NCI-H2227 treated with DMSO at 0.1 percent for 48 hours (cell line): ENCODE measurements around the gene BICRAL.
"Not testable (repeated sequence)": the region's sequence is repeated elsewhere in the genome, so short reads cannot be mapped to it uniquely, and the experiment has no call there.

Experiments used
- DNase-seq: peaks from one replicate; lab custom pipeline; 2025; lab: John Stamatoyannopoulos, UW

The BICRAL gene, protein sequence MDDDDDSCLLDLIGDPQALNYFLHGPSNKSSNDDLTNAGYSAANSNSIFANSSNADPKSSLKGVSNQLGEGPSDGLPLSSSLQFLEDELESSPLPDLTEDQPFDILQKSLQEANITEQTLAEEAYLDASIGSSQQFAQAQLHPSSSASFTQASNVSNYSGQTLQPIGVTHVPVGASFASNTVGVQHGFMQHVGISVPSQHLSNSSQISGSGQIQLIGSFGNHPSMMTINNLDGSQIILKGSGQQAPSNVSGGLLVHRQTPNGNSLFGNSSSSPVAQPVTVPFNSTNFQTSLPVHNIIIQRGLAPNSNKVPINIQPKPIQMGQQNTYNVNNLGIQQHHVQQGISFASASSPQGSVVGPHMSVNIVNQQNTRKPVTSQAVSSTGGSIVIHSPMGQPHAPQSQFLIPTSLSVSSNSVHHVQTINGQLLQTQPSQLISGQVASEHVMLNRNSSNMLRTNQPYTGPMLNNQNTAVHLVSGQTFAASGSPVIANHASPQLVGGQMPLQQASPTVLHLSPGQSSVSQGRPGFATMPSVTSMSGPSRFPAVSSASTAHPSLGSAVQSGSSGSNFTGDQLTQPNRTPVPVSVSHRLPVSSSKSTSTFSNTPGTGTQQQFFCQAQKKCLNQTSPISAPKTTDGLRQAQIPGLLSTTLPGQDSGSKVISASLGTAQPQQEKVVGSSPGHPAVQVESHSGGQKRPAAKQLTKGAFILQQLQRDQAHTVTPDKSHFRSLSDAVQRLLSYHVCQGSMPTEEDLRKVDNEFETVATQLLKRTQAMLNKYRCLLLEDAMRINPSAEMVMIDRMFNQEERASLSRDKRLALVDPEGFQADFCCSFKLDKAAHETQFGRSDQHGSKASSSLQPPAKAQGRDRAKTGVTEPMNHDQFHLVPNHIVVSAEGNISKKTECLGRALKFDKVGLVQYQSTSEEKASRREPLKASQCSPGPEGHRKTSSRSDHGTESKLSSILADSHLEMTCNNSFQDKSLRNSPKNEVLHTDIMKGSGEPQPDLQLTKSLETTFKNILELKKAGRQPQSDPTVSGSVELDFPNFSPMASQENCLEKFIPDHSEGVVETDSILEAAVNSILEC

DNA sequence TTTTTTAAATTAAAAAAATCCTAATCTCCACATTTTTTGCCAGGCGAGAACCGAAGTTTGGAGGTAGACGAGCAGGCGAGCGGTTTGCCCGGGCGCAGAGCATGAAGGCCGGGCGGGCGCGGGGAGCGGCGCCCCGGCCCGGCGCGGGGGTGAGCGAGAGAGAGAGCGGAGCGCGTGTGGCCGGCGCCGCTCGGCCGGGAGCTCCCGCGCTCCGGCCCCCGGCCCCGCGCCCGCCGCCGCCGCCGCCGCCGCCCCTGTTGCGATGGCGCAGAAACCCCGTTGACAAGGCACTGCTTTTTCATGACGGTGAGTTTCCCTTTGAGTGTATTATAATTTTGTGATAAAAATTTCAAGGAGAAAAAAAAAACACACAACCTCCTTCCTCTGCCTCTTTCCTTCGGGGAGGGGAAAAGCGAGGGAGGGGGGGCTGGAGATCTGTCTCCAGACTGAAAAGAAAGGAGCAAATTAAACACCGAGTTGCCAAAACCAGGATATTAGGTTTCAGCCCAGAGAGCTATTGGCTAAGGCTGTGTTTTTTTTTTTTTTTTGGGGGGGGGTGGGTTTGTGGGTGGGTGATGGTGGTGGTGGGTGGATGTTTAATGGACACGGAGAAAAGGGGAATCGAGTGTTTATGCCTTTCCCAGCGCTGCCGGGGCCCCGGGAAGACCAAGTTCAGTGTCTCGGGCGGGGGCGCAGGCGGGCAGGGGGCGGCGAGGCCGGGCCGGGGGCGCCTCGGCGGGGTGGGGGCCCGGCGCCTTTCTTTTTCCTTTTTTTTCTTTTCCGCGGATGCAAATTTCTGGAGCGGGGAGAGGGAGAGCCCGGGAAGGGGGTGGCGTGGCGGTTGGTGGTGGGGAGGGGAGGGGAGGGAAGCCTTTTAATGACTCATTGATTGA is at the start of gene BICRAL:
Gene BICRAL (plus strand): TSS at position 257 of the 893 bp plus-strand sequence. CDS start 39,971 bp downstream, outside the sequence.
- DNase-seq: peak; percentile 56

DNA sequence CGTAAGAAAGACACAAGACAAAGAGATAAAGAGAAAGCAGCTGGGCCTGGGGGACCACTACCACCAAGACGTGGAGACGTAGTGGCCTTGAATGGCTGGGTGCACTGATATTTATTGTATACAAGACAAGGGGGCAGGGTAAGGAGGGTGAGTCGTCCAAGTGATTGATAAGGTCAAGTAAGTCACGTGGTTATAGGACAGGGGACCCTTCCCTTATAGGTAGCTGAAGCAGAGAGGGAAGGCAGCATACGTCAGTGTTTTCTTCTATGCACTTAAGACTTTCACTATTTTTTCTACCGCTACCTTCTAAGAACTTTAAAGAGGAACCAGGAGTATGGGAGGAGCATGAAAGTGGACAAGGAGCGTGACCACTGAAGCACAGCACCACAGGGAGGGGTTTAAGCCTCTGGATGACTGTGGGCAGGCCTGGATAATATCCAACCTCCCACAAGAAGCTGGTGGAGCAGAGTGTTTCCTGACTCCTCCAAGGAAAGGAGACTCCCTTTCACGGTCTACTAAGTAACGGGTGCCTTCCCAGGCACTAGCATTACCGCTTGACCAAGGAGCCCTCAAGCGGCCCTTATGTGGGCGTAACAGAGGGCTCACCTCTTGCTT is 47.9 kb upstream of the BICRAL start:
- not testable (repeated sequence) for DNase-seq

DNA sequence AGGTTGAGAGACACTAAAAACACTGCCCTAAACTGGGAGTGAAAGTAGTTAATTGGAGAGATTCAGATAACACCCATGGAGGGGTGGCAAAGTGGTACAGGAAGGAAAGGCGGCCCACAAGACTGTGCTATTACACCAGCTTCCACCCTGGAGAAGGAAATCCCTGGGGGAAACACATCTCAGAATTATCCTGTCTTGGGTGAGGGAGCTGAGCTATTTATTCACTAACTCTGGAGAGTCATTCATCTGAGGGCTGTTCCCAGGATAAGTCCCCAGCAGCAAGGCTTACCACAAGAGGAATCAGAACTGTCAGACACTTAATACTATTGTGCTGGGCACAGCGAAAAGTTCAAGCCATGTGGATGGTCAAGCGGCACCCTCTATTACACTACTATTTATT is 45.9 kb upstream of the BICRAL start:
- DNase-seq: no peak

DNA sequence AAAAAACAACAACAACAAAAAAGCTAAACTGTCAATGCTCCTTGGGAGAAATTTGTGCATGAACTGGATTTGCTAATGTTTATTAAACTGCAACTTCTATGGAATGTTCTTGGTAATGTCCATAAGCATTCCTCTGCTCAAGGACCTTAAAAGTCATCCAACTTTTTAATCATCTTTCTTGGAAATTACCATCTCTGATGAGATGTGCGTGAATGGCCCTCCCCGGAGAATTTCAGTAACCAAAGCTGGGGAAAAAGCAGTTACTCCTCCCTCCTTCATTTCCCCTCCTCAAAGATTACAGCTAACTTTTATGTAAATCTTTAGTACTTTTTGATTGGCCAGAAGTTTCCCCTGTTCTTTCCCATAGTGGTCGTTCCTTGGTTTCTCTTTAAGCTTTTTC is 41.1 kb upstream of the BICRAL start:
- DNase-seq: no peak

DNA sequence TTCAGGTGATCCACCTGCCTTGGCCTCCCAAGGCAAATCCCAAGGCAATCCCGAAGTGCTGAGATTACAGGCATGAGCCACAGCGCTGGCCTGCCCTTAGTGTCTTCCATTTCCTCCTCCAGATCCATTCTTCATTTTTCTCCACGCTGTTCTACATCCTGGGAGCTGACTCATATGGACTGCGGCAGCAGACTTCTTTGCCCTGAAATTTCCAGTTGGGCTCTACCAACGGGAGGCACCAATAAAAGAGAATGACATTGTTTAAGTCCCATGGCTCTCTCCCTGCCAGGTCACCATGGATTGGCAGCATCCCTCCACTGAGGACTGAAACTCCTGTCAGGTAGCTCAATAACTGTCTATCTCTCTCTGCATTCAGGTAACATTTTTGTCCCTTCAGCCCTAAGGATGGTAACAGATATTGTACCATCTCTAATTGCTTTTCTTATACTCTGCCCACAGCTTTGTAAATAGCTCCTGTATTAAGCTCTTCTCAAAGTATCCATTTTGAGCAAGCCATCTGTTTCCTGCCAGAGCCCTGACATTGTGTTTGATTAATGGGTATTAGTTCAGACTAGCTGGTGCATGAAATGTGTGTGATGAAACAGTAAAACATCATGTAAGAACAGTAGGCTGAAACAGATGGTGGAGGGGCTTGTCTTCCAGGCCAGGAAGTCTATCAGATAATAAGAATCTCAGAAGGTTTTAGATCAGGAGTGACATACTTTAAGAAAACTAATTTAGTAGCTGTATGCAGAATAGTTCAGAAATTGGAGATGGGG is 39.5 kb upstream of the BICRAL start:
- peak; percentile 80 for DNase-seq

DNA sequence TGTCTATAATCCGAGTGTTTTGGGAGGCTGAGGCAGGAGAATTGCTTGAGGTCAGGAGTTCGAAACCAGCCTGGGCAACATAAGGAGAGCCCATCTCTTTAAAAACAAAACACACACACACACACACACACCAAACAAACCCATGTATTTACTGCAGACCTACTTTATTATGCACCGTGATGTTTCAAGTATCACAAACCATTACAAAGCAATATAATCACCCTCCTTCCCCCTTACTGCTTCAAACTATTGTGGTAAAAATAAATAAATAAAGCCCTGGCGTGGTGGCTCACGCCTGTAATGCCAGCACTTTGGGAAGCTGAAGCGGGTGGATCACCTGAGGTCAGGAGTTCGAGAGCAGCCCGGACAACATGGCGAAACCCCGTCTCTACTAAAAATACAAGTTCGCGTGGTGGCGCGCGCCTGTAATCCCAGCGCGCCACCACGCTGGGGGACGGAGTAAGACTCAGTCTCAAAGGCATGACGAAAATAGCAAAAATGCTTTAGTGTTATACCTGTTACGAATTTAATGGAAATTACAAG is 37.4 kb upstream of the BICRAL start:
- no peak for DNase-seq

DNA sequence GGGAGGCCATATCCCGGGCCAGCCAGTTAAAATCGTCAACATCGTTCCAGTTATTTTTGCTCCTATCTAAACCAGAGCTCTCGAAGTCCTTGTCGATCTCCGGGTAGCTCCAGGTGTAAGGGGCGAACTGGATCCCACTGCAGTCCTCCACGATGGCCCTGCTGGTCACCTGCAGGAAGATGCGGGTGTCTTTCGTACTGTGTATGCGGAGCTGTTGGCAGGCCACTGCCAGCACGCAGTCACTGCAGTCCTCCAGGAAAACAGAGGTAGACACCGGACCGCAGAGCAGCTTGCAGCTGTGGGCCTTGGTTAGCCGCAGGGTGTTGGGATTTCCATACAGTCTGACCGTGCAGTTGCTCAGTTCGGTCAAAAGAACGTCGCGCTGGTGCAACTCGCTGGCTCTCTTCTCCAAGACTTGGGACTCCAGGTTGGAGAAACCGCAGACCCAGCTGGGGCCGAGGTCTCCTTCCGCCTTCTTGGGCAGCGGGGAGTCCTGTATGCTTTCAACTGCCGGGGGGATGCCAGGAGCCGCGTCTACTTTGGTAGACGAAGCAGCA is 36.7 kb upstream of the BICRAL start:
- DNase-seq: no peak

DNA sequence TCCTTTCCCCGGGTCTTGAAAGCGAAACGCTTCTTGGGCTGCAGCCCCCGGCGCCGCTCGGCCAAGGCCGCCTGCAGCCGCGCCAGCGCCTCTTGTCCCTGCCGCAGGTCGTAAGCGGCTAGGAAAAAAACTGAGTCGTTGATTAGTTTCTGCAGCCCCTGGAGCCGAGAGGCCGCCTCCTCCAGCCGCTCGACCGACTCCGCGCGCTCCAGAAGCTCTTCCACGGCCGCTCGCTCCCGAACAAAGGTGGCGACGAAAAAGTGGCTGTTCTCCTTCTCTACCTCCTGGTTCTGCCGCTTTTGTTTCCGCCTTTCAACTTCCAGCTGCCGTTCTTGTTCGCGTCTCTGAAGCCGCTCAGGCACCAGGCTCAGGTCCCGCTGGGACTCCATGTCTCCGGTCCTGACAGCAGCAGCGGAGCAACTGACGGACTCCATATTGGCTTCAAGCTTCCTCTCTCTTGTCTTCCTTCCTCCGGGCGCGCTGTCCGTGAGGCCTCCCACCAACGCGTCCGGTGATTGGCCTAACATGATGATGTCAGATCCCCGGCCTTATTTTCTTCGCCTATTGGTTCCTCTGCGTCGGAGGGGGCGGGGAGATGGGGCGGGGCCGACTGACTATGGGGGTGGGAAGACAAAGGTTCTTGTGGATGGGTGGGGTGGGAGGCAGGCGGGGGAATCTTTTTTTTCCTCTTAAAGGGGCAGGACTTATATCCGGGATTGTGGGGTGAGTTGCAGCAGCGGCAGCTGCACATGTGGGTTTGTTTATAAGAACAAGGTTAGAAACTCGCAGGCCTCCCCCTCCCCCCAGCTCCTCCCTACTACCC is 36.0 kb upstream of the BICRAL start, which contains the start of gene TBCC:
Gene TBCC (minus strand): TSS at position 464 of the 823 bp plus-strand sequence. CDS start 30 bp downstream, at position 434.
- DNase-seq: peak; percentile 91

DNA sequence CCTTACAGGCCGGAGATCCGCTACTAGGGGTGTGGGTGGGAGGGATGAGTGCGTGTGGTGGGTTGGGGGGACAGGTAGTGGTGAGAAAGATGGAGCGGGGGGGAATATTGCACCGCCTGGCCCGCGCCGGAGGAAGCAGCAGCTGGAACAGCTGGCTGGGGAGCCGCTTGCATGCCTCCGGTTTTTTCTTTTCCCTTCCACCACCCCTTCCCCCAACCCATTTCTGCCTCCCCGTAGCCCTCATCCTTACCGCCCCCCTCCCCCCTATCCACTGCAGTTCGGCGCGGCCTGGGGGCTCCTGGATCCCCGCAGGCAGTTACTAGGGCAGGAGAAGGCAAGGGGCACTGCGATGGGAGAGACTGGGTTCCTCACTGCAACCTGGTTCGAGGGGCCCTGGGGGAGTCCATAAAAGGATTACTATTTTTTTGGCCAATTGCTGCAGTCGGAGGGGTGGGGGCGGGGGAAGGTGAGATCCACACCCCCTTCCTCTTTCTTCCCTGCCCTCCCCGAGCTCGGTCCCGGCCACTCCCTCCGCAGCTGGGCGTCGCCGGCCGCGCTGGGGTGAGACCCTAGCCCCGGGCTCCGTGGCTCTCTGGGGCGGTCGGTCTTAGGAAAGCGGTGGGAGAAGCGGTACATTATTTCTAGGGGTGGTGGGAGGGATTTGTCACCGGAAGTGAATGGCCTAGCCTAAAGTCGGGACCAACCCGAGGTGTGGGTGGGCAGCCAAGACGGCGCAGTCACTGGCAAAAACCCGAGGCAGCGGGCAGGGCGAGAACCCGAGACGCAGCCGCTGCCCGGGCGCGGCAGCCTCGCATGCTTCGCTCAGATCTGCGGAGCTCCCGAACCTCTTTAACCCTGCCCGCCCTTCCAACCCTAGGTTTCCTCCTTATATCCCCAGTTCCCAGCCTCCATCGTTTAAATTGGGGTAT is 35.1 kb upstream of the BICRAL start:
- DNase-seq: peak; percentile 87

DNA sequence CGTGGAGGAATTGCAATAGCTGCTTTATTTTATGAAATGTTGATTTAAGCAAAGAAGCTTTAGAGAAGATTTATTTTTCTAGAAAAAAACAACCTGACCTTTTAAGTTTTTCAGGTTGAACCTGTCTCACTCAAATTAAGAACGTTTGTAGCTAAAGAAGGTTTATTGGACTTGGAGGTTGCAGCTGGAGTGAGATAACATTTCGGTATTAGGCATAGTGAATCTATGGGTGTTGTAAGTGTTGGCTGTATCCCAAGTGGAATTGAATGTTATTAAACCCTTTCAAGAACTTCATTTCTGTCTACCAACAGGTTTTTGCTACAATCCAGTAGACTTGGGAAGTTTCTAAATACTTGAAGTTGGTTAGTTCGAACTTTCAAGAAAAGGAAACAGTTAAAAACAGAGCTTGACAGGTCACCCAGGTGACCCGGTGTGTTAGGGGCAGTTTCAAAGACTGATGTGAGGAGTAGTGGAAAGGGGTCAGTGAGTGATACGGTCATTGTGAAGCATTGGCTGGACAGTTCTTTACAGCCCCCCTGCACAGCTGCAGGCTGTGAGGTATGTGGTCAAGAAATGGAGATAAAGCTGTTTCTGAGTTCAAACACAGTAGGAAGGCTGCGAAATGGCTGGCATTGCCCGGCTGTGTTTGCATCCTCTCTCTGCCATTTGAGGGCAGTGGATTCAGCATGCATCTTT is 33.5 kb upstream of the BICRAL start:
- DNase-seq: no peak

DNA sequence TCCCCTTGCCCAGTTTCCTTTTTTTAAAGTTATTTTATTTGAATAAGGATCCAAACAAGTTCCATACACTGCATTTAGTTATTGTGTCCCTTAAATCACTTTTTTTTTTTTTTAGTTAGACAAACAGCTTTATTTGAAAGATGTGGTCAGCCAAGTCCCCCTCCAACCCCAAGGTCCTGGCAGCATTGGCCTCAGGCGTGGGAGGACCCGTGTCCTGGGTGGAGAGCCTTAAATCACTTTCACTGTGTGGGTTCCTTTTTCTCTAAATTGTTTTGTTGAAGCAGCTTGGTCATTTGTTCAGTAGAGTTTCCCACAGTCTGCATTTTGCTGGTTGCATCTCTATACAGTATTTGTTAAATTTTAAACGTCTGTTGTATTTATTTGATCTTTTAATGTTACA is 30.8 kb upstream of the BICRAL start:
- DNase-seq: no peak

DNA sequence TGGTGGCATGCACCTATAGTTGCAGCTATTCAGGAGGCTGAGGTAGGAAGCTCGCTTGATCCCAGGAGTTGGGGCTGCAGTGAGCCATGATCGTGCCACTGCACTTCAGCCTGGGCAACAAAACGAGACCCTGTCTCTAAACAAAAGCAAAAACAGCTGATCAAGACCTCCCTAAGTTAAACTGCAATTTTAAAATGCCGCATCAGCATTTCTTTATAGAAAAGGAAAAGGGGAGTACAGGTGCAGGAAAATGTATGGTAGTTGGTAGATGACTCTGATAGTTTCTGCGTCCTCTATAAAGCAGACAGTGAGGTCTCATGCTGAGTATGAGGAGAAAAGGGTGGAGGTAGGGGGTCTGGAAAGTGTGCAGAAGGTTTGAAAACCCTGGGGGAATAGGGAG is 27.1 kb upstream of the BICRAL start:
- DNase-seq: no peak

DNA sequence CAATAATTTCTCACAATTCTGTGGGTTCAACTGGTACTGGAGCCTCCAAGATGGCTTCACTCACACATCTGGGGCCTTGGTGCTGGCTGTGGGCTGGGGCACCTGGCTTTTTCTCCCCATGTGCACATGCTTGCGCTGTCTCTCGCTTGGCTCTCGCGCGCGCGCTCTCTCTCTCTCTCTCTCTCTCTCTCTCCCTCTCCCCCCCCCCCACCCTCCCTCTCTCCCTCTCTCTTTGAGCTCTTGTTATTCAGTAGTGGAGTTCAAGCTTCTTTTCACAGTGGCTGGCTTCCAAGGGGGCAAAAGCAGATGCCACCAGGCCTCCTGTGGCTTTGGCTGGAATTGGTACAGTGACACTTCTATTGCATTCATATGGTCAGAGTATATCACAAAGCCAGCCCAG is 25.1 kb upstream of the BICRAL start:
- no peak for DNase-seq

DNA sequence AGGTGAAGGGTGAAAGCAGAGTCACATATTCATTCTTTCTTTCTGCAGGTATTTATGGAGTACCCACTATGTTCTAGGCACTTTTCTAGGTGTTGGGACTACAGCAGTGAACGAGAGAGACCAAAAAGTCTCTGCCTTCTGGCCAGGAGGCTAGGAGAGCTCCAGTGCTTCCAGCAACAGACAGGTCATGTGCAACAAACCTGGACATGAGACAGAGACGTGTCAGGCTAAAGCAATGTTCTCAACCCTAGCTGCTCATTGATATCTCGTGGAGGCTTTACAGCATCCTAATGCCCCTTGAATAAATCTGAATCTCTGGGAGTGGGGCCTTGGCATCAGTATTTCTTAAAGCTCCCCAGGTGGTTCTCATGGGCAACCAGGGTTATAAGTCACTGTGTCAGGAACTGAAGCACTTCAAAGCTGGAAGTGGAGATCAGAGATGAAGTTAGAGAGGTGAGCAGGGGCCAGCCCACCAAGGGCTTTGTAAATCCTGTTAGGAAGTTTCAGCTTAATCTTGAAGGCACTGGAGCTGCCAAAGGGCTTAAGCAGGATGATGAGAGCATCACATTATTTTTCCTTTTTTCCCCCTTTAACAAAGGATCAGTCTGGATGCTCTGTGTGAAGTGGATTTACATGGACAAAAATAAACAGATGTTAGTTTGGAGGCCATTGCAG is 23.0 kb upstream of the BICRAL start:
- no peak for DNase-seq

DNA sequence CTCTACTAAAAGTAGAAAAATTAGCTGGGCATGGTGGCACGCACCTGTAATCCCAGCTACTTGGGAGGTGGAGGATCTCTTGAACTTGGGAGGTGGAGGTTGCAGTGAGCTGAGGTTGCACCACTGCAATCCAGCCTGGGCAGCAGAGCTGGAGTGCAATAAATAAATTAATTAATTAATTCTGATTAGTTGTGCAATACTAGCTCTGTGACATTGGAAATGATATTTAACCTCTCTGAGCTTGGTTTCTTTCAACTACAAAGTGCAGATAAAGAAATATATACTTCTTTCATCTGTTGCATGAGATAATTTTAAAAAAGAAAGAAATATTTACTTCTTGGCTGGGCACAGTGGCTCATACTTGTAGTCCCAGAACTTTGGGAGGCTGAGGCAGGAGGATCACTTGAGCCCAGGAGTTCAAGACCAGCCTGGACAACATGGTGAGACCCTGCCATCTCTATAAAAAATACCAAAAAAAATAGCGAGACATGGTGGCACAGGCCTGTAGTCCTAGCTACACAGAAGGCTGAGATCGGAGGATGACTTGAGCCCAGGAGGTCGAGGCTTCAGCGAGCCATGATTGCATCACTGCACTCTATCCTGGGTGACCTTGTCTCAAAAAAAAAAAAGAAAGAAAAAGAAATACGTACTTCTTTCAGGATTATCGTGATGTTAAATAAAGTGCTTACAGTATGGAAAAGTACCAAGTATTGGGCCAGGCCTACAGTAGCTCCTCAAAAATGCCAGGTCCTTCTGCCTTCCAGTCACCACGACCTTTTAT is 20.4 kb upstream of the BICRAL start:
- DNase-seq: no peak

DNA sequence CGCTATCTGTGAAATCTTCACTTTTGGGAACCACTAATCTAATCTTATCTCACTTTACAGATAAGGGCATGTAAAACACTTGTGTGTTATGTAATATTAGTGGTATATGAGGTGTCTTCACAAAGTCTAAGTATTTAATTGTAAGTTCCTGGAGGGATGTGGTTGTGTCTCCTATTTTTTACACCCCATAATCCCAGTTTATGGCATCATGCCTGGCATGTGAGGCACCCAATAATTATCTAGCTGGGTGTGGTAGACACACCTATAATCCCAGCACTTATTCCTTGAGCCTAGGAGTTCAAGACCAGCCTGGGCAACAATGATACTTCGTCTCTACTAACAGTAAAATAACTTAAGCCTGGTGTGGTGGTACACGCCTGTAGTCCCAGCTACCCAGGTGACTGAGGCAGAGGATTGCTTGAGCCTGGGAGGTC is 19.4 kb upstream of the BICRAL start:
- no peak for DNase-seq
